ENCODE data around the gene PRKCI.

DNA sequence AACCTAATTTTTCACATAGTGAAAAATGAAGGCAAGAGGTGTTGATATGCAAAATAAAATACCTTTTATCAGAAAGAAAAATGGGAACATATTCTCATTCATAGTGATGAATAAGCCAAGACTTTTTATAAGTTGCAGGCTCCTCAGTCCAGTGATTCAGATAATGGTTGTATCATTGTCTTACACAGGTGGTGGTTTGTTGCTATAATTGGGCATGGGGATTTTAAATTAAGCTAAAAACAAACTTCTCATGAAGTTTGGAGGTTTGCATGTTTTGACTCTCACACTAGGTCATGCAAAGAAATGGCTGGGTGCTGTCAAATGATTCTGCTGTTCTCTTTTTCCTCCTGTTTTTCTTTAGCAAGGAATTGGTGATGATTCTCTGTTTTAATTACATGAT is 74.5 kb downstream of the PRKCI start:
- TF ChIP-seq CTCF (IDR thresholded peaks at IDR 0.05) (no peak), POLR2A (IDR thresholded peaks at IDR 0.05) (no peak)
